PC-9 (cell line): ENCODE data around the gene PRKAR1A.

Source experiments
- EZH2 ChIP-seq: fragments of 200-600 bp; sonication (generic); IDR thresholded peaks from 2 replicates; pipeline ENCODE4 v1.8.0; 2017; ENCODE audit warnings: antibody characterized with exemption, low read depth
- TF ChIP-seq, protein P1 (sequence below): fragments of 200-600 bp; sonication (generic); conservative IDR thresholded peaks from 2 replicates; pipeline ENCODE4 v1.6.1; 2017; ENCODE audit warnings: mixed run types, antibody characterized with exemption, mild to moderate bottlenecking, moderate library complexity

DNA sequence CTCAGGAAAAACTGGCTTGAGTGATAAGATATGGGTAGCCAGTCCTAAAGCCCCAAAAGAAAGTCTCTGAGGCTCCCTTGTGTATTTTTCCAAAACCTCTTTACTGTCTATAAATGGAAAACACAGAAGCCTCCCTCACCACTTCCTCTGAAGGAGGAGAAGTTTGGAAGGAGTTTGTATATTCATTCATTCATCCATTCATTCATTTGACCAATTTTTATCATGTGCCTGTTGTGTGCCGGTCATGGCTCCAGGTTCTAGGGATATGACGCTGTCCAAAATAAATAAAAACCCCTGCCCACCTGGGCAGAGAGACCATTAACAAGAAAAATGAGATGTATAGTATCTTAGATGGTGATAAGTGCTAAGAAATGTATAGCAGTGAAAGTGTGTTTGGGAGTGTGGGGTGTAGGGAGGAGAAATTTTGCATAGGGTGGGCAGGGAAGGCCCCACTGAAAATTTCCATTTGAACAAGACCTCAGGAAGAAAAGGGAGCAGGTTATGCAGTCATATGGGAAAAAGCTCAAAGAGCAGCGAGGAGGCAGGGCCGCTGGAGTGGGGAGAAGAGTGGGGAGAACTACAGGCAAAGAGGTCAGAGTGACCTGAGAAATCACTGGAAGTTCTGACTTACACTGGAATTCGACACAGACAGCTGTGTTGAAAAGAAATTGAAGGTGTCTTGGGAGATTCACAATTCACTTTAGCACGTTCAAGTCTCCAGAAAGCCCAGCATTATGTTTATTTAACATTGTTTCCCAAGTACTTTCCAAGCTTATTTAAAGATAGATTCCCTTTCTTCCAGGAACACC is 48.8 kb upstream of the PRKAR1A start:
- TF ChIP-seq, protein P1, sequence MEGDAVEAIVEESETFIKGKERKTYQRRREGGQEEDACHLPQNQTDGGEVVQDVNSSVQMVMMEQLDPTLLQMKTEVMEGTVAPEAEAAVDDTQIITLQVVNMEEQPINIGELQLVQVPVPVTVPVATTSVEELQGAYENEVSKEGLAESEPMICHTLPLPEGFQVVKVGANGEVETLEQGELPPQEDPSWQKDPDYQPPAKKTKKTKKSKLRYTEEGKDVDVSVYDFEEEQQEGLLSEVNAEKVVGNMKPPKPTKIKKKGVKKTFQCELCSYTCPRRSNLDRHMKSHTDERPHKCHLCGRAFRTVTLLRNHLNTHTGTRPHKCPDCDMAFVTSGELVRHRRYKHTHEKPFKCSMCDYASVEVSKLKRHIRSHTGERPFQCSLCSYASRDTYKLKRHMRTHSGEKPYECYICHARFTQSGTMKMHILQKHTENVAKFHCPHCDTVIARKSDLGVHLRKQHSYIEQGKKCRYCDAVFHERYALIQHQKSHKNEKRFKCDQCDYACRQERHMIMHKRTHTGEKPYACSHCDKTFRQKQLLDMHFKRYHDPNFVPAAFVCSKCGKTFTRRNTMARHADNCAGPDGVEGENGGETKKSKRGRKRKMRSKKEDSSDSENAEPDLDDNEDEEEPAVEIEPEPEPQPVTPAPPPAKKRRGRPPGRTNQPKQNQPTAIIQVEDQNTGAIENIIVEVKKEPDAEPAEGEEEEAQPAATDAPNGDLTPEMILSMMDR = peak; percentile 32; the same call in 1 of the 2 replicates
- TF ChIP-seq EZH2 = no peak
